GM21737 (cell line): ENCODE data around the gene RASGRF2.
"Not testable (repeated sequence)": the region's sequence is repeated elsewhere in the genome, so short reads cannot be mapped to it uniquely, and the experiment has no call there.

Experiments
- ATAC-seq: cut with Tn5 transposase; IDR thresholded peaks from one replicate; pipeline ENCODE4 v1.9.1; 2021; ENCODE audit warnings: mild to moderate bottlenecking, moderate library complexity; ENCODE audit not compliant: unreplicated experiment

Gene RASGRF2

DNA sequence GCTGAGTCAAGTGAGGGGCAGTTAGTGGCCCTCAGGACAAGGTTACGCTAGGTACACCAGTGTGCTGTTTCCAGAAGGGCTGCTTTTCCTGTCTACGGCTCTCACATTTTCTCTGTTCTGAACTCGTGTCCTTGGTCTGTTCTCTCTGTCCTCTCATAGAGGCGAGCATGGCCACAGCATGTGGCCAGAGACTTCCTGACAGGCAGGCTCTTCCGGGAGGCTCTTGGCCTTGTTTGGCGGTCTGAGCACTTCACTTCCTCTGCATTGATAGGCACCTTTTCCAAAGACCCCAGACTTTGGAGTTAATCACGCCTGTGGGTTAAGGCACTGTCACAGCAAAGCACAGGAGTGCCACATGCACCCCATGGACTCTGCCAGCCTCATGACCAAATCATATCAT lies 274.1 kb downstream of the RASGRF2 start:
- ATAC-seq = no peak

DNA sequence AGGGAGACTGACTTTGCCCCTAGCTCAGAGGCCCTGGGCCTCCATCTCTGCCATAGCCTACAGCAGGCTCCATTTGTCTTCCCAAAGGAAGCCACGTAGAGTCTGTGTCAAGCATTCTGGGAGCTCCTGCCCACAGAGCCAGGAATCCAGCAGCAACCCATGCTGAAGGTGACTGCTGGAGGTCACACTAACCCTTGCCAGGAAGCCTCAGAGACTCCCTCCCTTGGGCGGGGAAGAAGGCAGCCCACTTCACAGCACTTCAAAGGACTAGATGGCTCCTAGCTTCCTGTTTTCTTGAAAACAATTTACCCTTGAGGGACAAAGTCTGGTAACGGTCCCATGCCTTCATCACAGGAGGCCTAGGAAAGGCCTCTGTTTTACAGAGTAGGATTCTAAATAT lies 274.6 kb downstream of the RASGRF2 start:
- ATAC-seq = no peak

DNA sequence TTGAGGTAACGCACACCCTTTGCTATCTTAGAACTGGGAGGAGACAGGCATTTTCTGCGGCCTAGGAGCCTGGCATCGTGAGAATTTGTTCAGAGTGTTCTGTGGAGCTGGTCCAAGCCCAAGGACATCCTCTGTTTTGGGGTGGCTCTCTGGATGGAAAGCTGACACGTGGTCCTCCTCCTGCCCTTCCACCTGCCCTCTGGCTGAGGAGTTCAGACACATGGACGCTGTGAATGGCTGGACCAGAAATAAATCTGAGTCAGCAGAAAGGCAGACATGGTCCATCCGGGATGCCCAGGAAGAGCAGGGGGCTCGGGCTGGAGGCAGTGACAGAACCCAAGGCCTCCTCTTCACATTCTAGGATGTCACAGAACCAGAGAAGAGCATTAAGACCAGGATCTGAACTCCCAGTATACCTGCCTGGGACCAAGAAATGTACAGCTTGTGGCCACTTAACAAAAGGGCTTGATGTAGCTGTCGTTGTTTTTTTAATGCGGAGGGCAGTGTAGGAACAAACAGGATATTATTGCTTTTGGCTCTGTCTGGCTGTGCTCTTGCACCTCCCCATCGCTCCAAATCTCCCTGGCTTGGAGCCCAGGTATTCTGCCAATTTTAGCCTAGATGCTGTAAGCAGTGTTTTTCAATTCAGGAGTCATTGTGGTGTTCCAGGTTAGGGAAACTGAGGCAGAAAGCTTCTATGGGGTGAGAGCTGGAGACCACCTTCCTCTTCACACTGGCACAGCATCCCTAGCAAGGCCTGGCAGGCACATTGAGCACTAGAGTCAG lies 275.3 kb downstream of the RASGRF2 start:
- no peak for ATAC-seq

DNA sequence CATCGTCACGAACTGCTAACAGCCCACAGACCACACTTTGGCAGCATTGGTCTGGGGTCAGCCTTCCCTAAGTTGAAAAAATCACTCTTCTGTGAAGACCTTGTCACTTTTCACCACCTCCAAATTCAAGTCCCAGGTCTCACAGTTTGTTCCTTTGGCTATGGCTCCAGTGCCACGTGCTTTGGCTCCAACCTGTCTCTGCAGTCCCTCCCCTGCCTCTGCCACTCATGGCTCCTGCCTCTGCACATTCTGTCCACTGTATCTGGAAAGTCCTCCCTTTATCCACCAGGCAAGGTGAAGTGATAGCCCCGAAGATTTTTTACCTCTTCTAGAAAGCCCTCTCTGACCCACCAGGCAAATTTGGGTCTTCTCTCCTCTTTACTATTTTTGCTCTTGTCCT lies 278.3 kb downstream of the RASGRF2 start:
- ATAC-seq = no peak

DNA sequence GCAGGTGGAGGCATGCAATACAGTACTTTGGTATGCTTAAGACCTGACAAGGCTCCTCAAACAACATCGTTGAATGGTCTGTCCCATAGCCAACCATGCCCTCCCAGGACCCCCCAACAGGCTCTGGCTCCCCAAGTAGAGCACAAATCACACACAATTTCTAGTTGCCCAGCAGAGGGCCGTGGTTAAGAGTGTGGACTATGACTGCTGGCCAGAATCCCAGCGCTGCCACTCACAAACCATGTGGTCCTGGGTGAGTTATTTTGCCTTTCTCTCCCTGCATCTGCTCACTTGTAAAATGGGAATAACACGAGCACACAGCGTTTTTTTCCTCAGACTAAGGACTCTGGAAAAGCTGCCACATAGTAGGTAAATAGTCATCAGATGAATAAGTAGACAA lies 279.4 kb downstream of the RASGRF2 start:
- ATAC-seq = no peak

DNA sequence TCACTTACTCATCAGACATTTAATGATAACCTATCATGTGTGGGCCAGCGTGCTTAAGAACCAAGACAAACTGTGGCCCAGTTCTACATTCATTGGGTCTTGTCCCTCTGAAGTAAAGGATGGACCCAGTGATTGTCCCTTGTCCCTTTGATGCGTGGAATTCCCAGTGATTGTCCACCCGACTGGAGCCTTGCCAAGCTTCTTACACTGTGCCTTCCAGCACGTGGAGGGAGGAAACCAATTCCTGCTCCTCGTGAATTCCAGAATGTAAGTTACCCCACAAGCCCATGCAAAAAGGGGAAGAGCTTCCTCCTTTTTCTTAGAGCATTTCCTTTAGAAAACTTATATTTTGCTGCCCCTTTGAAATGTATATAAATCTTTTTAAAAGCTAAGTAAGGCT lies 280.8 kb downstream of the RASGRF2 start:
- no peak for ATAC-seq

DNA sequence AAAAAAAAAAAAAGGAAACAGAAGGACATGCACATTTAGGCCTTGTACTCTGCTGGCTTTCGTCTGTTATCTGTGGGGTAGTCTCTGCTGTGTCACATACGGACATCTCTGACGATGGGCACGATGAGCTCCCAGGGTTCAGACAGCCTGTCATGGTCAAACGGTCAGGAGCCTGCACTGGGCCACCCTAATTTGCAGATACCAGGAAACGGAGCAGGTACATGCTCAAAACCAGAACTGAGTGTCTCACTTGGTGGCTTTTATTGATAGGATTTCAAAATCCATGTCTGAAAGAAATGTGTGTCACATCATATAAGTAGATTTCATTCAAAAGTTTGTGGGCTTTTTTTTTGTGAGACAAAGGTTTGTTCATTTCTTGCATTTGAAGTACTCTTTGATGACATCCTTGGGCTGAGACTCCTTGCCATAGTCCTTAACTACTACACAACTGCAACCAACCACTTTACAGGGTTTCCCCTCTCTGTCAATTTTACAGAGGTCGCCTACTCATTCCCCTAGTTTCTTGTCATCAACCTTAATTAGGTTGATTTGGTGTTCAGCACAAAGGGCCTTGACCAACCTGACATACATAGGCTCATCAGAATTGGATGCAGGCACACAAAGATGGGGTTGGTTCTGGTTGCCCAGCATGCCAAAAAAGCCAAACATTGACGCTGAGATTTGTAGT lies 281.9 kb downstream of the RASGRF2 start:
- no peak for ATAC-seq

DNA sequence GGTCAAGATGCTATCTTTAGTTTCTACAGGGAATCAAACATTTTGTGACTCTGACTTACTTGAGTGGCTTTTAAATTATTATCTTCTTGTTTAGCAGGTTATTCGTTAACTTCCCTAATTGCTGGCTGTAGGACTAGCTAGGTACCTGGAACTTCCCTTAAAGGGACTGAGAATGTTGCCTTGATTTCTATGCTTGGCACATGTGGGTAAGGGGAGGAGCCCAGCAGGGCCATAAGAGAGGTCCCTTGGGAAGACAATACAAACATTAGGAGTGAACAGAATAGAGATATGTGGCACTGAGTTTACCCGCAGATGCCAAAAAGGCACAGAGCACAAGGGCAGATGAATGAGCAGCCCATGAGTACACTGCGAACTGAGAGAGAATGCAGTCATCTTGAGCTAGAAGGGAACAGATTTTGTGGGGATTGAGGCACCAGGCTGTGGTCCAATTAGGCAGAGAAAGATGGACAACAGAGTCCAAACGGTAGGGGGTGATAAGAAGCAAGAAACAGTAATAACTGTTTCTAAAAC lies 282.8 kb downstream of the RASGRF2 start:
- ATAC-seq = no peak

DNA sequence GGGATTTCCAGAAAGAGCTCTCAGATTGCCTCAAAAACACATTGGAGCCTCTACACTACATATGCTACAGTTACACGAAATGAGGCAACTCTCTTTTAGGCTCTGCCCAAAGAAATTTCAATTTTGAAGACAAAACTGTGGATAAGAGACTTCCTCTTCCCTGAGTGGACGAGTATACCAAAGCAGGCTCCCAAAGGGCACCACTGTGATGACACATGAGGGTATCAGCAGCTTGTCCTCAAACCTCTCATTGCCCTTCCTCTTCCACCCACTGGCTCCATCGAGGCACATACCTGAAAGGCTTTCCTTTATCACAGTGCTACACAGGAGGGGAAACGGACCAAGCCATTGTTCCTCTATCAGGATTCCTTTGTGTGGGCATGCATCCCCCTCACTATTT lies 284.3 kb downstream of the RASGRF2 start:
- ATAC-seq = no peak

DNA sequence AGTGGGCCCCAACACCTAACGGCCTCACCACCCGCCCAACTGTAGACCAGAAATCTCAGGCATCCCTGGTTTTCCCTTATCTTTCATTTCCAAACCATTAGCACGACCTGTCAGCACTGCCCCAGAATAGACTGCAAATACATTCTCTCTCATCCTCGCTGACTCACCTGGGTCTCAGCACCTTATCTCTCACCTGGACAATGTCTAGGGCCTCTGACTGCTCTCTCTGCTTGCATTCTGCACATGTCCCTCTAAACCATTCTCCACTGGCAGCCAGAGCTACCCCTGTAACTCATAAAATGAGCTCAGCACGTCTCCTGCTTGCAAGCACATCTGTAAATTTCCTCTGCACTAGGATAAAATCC lies 285.7 kb downstream of the RASGRF2 start:
- no peak for ATAC-seq

DNA sequence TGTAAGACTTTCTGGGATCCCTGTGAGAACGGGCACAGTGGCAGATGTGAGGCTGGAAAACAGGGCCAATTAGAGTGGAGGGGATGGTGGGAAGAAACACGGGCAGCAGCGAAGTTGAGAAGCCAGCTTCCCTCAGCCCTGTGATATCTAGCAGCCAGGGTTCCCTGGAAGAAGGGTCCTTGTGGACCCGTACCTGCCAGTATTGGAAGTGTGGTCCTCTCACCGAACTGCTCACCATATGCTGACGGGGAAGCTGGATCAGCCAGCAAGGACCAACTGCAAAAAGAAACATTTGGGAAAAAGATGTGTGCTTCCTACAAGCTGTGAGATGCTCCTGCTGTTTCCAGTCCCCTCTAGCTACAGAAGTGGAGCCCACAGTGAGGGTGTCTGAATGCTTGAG lies 286.5 kb downstream of the RASGRF2 start:
- no peak for ATAC-seq

DNA sequence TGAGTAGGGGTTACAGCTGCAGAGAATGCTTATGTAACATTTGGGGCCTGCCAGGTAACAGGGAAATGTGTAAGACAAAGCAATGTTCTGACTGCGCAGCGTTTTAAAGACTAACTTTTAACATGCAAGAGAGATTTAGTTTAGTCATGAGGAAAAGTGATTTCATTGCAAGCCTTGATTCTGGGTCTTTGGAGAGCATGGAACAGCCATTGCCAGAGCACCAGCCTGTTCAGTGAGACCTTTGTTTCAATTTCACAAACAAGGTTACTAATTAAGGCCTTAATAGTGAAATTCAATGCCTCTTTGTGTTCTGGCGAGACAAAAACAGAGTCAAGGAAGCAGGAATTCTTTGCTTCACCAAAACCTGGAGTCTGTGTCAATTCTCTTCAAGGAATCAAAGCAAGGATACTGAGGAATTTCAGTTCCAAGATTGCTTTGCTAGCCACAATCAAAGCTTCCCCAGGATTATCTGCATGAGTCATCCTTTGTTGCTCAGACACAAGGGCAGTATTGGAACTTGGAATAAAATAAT lies 287.3 kb downstream of the RASGRF2 start:
- no peak for ATAC-seq

DNA sequence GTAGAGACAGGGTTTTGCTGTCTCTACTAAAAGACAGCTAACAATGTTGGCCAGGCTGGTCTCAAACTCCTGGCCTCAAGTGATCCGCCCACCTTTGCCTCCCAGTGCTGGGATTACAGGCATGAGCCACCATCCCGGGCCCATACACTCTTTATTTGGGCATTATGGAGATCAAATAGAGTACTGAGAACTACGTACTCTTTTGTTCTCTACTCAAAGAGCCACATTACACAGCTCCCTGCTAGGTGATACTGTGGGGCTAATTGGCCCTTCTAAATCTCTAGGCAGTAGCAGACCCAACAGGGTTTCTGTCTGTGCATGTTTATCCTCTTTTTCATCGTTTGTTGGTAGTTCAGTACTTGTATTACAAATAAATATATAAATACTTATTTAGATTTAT lies 289.1 kb downstream of the RASGRF2 start:
- ATAC-seq = no peak

DNA sequence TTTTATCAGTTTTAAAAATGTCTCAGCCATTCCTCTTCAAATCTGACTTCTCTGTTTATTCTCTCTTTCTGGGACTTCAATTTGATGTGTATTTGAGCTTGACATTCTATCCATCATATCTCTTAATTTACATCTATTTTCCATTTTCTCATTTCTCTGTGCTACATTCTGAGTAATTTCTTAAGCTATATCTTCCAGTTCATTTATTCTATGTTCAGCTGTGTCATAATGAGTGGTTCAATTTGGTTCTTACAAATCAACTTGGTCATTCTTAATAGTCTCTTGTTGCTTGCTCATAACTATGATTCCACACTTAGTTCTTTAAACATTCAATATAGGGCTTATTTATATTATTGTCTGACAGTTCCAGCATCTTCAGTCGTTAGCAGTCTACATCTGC lies 289.8 kb downstream of the RASGRF2 start:
- no peak for ATAC-seq

DNA sequence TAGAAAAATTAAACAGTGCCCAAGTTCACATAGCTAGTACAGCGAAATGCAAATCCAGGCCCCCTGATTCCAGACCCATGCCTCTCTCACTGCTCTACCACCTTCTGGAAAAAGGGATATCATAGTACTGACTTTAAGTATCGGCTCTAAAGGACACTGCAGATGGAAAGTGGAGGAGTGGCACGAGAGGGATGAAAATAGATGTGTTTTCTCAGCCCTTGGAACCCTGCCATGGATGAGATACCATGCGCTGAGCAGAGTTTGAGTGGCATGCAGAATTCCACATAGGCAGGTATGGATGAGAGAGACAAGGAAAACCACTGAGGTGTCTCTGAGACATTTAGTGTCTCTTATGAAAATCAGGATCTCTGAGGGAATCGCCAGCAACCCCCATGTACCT lies 291.8 kb downstream of the RASGRF2 start:
- no peak for ATAC-seq

DNA sequence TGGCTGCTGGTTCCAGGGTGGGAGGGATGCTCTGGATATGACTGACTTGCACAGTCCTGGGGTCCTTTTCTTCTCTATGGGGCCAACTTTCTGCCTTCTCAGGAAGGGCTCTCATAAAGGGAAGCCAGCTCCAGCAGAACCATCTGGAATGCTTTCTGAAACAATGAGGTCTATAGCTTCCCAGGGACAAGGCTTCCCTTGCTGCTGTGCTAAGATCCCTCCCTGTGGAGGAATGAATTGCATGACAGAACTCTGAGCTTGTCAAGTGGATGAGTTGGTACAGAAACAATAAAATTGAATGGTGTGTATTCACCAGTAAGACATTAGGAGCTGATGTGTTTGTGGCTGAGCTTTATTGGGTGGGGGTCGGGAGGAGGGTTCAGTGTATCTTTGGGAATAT lies 292.7 kb downstream of the RASGRF2 start:
- ATAC-seq = no peak

DNA sequence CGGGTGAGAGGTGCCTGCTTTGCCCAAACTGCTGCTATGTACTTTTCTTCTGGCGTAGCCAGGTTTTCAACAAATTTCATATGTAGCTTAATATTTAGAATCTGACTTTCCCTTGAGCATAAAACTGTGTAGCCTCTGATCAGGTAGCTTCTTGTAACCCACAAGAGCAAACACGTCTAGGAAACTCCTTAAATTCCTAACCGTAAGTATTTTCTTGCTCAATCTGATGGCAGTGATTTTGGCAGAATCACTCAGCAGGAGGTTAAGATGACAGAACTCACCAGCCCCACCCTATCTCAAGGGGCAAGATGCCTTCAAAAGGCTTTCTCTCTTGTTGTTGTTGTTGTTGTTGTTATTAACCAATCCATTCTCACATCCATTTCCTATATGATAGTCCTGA lies 293.7 kb downstream of the RASGRF2 start:
- no peak for ATAC-seq

DNA sequence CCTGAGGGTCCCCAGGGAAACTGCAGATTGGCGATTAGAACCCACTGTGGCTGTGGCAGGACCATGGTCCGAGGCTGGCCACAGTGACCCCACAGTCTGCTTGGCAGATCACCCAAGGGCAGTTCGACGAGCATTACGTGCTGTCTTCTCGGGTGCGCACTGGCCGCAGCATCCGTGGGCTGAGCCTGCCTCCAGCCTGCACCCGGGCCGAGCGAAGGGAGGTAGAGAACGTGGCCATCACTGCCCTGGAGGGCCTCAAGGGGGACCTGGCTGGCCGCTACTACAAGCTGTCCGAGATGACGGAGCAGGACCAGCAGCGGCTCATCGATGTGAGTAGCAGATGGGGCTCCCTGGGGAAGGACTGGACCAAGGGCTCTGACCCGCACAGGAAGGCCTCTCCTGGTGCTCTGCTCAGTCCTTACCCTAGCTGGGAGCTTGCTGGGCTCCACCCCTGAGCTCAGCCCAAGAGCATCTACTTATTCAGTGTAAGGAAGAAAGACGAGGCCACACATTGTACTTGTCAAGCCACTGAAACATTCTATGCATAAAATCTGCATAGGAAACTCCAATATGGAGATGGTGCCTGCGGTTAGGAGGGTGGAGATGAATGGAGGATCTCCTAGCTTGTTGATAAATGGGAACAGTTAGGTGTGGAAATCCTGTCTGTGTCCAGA lies 294.9 kb downstream of the RASGRF2 start:
- ATAC-seq = no peak

DNA sequence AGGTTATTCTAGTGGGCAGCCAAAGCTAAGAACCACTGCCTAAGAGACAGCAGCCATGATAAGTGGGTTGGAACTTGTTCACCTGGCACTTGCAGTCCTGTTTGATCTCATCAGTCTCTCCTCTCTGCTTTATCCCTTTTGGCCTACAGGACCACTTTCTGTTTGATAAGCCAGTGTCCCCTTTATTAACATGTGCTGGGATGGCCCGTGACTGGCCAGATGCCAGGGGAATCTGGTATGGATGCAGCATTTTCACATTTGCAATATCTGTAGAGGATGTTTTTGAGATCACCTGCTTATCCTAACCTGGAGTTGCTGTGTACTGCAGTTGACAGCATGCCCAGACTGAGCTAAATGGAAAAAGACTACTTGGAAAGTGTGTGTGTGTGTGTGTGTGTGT lies 296.6 kb downstream of the RASGRF2 start:
- no peak for ATAC-seq

DNA sequence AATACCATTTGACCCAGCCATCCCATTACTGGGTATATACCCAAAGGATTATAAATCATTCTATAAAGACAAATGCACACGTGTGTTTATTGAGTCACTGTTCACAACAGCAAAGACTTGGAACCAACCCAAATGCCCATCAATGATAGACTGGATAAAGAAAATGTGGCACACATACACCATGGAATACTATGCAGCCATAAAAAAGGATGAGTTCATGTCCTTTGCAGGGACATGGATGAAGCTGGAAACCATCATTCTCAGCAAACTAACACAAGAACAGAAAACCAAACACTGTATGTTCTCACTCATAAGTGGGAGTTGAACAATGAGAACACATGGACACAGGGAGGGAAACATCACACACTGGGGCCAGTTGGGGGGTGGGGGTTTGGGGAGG lies 302.6 kb downstream of the RASGRF2 start:
- not testable (repeated sequence) for ATAC-seq

DNA sequence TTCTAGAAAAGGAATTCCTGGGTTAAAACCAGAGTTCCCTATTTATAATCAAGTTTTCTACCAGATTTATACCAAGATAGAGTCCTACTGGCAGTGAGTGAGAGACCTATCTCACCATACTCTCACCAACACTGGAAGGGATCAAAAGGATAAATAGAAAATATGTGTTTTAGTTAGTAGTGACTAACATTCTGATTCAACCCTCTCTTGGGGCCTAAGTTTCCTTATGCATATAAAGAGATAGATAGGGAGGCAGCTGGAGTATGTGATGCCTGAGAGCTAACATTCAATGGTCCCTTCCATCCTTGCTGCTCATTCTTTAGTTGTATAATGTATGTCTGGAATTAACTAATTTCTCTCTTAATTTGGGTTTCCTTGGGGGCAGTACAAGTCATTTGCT lies 304.9 kb downstream of the RASGRF2 start:
- ATAC-seq = no peak
